Dermis blood vessel endothelial cell (primary cell): ENCODE data around the gene BRI3. TPM values are rescaled to one million over a fixed set of nuclear protein-coding genes. Genes with fewer than 3 reads are reported as not detected.
"Not testable (repeated sequence)": the region's sequence is repeated elsewhere in the genome, so short reads cannot be mapped to it uniquely, and the experiment has no call there.

Experiments
- DNase-seq: peaks from one replicate; pipeline ENCODE4 v3.0.0; 2010
- total RNA-seq: library from RNA; depleted of rRNA; stranded (reverse); fragments of >200 nt; gene quantifications from 2 replicates; pipeline ENCODE4 v1.2.3, GENCODE V29; 2014

BRI3 gene
- total RNA-seq, 1 donor from 2014 or later, result 39.7 TPM

DNA sequence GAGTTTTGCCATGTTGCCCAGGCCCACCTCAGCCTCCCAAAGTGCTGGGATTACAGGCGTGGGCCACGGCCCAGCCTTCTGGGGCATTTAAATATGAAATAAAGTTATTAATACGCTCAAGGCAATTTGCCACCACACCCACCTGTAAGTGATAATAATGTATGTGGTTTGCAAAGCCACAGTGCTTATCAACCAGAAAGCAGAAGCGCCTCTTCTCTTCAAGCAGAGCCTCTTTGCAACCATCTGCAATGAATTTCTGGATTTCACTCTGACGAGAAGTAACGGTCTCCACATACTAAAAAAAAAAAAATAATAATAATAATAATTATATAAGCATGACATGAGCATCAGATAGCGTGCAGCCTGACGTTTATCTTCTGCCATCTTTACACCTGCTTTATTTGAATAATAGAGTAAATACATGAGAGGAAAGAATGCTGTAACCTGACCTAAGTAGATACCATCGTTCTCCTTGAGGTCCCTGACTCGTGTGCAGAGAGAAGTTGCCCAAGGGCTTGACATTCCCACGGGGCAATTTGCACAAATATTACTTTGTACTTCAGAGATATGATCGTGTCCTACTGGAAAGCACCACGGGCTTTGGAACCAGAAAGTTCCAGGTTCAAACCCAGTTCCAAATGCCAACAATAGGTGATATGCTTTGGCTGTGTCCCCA, 34.0 kb downstream of the BRI3 start:
- DNase-seq, result no peak

- not testable (repeated sequence) for DNase-seq
Measured at GRCh38 chr7:98315994-98316527, 34.6 kb downstream of the BRI3 start.

GRCh38 chr7:98317366-98318040, 36.0 kb downstream of the BRI3 start:
- no peak for DNase-seq

DNA sequence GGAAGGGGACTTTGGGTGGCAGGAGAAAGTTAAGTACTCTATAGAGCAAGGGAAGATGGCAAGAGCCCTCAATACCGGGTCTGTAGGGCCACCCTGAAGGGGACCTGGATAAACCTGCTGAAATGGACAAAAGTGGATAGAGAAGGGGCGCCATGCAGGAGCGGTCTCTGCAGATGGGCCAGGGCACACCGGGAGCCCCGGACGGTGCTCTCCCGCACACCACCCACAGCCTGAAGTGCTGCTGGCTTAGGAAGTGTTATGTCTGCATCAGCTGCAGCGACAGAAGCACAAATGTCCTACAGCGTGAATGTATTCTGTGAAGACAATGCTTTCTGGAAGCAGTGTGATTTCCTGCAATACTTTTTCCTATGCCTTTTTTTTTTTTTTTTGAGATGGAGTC, 37.7 kb downstream of the BRI3 start:
- DNase-seq, result no peak

DNA sequence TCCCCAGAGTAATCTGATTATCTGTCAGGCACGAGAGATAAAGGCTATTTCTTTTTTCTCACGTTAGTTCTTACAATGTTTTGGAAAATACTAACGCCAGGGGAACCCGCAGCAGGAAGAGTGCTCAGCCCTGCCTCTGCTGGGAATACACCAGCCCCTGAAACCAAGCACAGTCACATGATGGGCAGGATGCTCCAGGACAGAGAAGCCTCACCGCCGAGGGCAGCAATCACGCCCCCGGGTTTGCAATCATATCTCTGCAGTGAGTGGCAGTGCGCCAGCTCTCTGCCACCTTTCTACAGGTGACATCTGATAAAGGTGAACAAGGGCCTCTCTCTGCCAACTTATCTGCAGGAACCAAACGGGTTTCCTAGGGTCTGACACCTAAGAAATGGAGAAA, 39.8 kb downstream of the BRI3 start:
- no peak for DNase-seq

GRCh38 chr7:98322331-98323270, 41.1 kb downstream of the BRI3 start:
- DNase-seq, result no peak

DNA sequence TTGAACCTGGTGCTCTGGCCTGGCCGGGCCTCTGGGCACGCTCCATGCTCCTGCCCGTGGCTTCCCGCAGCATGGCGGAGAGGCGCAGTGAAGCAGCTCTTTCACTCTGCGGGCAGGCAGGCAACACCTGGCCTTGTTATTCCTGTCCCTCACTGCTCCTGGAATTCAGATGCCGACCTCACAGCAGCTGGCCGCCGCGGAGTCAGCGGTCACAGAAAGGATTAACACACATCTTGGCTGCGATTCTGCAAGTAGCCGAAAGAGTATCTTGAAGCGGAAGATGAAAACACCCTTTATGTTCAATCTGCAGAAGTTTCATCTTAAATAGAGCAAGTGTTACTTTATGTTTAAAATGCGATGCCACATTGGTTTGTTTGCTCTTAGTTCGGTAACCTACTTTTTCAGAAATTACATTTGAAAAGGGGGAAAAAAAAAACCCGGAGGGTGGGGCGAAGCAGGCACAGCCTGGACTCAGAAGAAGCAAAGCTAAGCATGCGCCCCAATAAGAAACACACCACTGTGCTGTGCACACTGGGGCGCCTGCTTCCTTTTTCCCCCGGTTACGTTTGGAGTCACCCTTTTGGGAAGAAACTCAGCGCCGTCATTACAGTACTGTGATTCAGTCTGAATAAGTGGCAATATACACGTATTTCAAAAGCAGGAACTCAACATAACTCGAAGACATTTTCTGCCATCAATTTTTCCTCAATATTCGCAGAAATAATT, 42.3 kb downstream of the BRI3 start:
- no peak for DNase-seq

DNA sequence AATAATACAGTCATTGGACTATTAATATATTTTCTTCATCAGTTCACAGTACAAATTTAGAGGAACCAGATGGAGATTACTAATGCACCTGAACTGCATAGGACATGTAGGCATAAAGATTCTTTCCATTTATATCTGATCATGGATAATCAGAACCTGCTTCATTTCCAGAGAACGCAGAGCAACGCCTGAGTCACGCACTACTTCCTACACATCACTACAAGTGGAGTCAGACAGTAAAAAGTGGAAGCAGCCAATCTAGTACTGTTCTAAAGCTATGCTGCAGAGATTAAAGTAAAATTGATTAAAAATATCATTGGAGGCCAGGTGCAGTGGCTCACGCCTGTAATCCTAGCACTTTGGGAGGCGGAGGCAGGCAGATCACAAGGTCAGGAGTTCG, 43.3 kb downstream of the BRI3 start:
- DNase-seq, result no peak

GRCh38 chr7:98329100-98329790, 47.8 kb downstream of the BRI3 start:
- no peak for DNase-seq

- DNase-seq, result no peak
Measured at GRCh38 chr7:98329791-98330373, 48.4 kb downstream of the BRI3 start.

DNA sequence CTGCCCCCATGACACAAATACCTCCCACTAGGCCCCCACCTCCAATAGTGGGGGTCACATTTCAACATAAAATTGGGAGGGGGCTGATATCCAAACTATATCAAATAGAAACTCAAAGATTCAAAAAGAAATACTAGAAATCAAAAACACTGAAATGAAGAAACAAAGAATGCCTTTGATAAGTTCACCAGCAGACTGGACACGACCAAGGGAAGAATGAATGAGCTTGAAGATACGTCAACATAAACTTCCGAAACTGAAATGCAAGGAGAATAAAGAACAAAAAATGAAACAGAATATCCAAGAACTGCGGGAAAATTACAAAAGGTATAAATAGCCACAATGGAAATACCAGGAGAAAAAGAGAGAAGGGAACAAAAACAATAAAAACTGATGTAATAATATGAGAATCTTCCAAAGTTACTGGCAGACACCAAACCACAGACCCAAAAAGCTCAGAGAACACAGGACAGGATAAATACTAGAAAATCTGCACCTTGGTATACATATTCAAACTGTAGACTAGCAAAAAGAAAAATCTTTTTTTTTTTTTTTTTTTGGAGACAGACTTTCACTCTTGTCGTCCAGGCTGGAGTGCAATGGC, 49.5 kb downstream of the BRI3 start:
- no peak for DNase-seq

- DNase-seq, result no peak
Measured at GRCh38 chr7:98334081-98334480, 52.6 kb downstream of the BRI3 start.

GRCh38 chr7:98335411-98335977, 54.0 kb downstream of the BRI3 start:
- DNase-seq, result no peak

DNA sequence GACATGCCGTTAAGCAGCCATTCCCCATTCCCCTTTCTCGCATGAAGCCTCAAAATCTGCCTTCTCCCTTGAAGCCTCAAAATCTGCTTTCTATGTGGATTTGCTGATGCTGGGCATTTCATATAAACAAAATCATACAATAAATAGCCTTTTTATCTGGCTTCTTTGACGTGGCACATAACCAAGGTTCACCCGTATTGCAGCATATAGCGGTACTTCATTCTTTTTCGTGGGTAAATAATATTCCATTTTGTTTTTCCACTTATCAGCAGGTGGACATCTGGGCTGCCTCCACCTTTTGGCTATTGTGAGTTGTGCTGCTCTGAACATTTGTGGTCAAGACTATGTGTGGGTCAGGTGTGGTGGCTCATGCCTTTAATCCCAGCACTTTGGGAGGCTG, 57.0 kb downstream of the BRI3 start:
- DNase-seq, result no peak

GRCh38 chr7:98339043-98339442, 57.6 kb downstream of the BRI3 start:
- DNase-seq, result no peak

DNA sequence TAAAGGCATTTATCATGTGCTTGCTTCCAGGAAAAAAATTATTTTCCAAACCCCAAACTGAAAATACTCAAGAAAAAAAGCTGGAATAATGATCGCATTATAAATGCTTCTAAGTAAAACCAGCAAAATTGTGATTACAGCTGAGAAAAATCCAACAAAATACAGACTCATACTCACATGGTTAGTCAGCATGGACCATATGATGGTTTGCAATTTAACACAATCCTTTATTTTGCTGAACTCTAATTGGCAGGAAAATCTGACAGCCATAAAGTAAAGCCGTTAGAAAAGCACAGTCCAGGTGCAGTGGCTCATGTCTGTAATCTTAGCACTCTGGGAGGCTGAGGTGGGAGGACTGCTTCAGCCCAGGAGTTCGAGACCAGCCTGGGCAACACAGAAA, 59.6 kb downstream of the BRI3 start:
- no peak for DNase-seq
